ENCODE data around the gene RPS6KA3. TPM values are rescaled to one million over a fixed set of nuclear protein-coding genes. Genes with fewer than 3 reads are reported as not detected.

Gene RPS6KA3
- total RNA-seq, 2 donors from 2014 or later: 41.5 to 54.3 TPM

GRCh38 chrX:20101934-20102581, 164.7 kb downstream of the RPS6KA3 start:
- Mint-ChIP-seq H3K9me3 (peaks cover 0 to 7% of the 10 kb centered on the region in 2 donors), H3K27ac (no peak overlapping the region), H3K36me3 (no peaks in the 10 kb centered on the region)
- no peak for DNase-seq (ENCODE audit: low spot score in 2 of 2)
- peak in 1 of 2 donors; percentile 58 for ATAC-seq

Other genes starting within 250 kb of the RPS6KA3 start
- gene MAP7D2, start 150.0 kb downstream of the RPS6KA3 start, total RNA-seq: under 1 TPM; 0.18 to 0.25 TPM
- gene EIF1AX, start 125.1 kb downstream of the RPS6KA3 start, total RNA-seq: 10 to 100 TPM; 45.1 to 84.1 TPM